Ovary (tissue), 3 donors: Measurements from ENCODE around the gene USP10.

Source experiments
- EP300 ChIP-seq: sonication (generic); formaldehyde crosslinking; IDR thresholded peaks from one replicate; pipeline ENCODE4 v1.6.1; 2017; ENCODE audit warnings: antibody characterized with exemption
- POLR2A ChIP-seq: fragments of 450-650 bp; IDR thresholded peaks from one replicate; pipeline ENCODE4 v1.6.1; 2017; ENCODE audit warnings: antibody characterized with exemption, mild to moderate bottlenecking, moderate library complexity
- TF ChIP-seq, protein P1 (sequence below), 3 donors: fragments of 450-650 bp in 2 of 3; fragments of 200-600 bp in 1 of 3; IDR thresholded peaks; one replicate each; pipeline versions ENCODE4 v1.5.1 to v1.8.0; 2016 to 2022; ENCODE audit warnings: antibody characterized with exemption in 3 of 3, mild to moderate bottlenecking in 1 of 3
- donor health status: DM: no; HTN: no; CAD: no.

DNA sequence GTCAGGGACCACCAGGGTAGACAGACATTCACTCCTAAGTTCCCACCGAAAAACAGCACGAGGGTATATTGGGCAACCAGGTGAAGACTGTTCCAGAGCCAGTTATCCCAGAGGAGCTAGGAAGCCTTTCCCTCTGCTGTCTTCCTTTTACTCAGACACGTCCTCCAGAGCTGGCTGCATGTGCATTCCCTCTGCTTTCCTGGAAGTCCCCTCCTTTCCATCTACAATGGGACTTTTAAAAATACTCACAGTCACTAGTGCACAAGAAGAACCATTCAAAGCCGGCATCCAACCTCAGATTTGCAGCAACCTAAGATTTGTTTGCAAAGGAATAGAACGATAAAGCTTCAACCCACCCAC lies 87.4 kb downstream of the USP10 start:
- TF ChIP-seq POLR2A (no peak), EP300 (no peak)
- TF ChIP-seq, protein P1, sequence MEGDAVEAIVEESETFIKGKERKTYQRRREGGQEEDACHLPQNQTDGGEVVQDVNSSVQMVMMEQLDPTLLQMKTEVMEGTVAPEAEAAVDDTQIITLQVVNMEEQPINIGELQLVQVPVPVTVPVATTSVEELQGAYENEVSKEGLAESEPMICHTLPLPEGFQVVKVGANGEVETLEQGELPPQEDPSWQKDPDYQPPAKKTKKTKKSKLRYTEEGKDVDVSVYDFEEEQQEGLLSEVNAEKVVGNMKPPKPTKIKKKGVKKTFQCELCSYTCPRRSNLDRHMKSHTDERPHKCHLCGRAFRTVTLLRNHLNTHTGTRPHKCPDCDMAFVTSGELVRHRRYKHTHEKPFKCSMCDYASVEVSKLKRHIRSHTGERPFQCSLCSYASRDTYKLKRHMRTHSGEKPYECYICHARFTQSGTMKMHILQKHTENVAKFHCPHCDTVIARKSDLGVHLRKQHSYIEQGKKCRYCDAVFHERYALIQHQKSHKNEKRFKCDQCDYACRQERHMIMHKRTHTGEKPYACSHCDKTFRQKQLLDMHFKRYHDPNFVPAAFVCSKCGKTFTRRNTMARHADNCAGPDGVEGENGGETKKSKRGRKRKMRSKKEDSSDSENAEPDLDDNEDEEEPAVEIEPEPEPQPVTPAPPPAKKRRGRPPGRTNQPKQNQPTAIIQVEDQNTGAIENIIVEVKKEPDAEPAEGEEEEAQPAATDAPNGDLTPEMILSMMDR (IDR thresholded peaks at IDR 0.05), result no peak
